ENCODE results near the gene AQP12B.

GRCh38 chr2:240670402-240670801 is 12.3 kb downstream of the AQP12B start:
- no peak for TF ChIP-seq CTCF (IDR thresholded peaks at IDR 0.05)
- no peak for TF ChIP-seq POLR2A (IDR thresholded peaks at IDR 0.05)

Measured in testis (tissue), 2 donors.